ENCODE data around the gene RHBDF1.
"Not testable (repeated sequence)": the region's sequence is repeated elsewhere in the genome, so short reads cannot be mapped to it uniquely, and the experiment has no call there.

GRCh38 chr16:20886-21285 is 51.5 kb downstream of the RHBDF1 start:
- TF ChIP-seq, protein P1, sequence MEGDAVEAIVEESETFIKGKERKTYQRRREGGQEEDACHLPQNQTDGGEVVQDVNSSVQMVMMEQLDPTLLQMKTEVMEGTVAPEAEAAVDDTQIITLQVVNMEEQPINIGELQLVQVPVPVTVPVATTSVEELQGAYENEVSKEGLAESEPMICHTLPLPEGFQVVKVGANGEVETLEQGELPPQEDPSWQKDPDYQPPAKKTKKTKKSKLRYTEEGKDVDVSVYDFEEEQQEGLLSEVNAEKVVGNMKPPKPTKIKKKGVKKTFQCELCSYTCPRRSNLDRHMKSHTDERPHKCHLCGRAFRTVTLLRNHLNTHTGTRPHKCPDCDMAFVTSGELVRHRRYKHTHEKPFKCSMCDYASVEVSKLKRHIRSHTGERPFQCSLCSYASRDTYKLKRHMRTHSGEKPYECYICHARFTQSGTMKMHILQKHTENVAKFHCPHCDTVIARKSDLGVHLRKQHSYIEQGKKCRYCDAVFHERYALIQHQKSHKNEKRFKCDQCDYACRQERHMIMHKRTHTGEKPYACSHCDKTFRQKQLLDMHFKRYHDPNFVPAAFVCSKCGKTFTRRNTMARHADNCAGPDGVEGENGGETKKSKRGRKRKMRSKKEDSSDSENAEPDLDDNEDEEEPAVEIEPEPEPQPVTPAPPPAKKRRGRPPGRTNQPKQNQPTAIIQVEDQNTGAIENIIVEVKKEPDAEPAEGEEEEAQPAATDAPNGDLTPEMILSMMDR (conservative IDR thresholded peaks at IDR 0.05; ENCODE audit: low read depth, low read length) = not testable (repeated sequence)
- not testable (repeated sequence) for TF ChIP-seq EZH2 (IDR thresholded peaks at IDR 0.05; ENCODE audit: low read length, unreplicated experiment)
